Mucosa of descending colon (tissue), 3 donors: ENCODE results near the gene PCDHGA1. TPM values are rescaled to one million over a fixed set of nuclear protein-coding genes. Genes with fewer than 3 reads are reported as not detected.

ENCODE experiments used
- ATAC-seq: fragments of 200-7000 bp; cut with Tn5 transposase; one replicate; pipeline ENCODE4 v1.9.1; 2020; ENCODE audit warnings: mild to moderate bottlenecking, moderate library complexity
- DNase-seq, 3 donors: peaks; one replicate each; pipeline ENCODE4 v3.0.0-alpha.2; 2020
- H3K36me3 ChIP-seq: fragments of 200-600 bp; one replicate; pipeline ENCODE4 v1.8.0; 2021; ENCODE audit warnings: low read depth, mild to moderate bottlenecking
- H3K4me1 ChIP-seq: fragments of 200-600 bp; one replicate; pipeline ENCODE4 v1.8.0; 2021; ENCODE audit warnings: low read depth, mild to moderate bottlenecking
- H3K4me3 ChIP-seq: fragments of 200-600 bp; one replicate; pipeline ENCODE4 v1.8.0; 2021; ENCODE audit warnings: mild to moderate bottlenecking
- H3K9me3 ChIP-seq: fragments of 200-600 bp; one replicate; pipeline ENCODE4 v1.8.0; 2021; ENCODE audit warnings: mild to moderate bottlenecking
- CTCF ChIP-seq: fragments of 200-600 bp; IDR thresholded peaks from one replicate; pipeline ENCODE4 v1.8.0; 2022; ENCODE audit warnings: antibody characterized with exemption, mild to moderate bottlenecking
- intact Hi-C, 2 donors: fragments of 100-400 bp; cut with DNase I in 1 of 2; cut with micrococcal nuclease in 1 of 2; formaldehyde crosslinking; loops; one replicate each; pipeline versions ENCODE4 v1.11.0 to v1.11.1; 2022; cut with DNase I, micrococcal nuclease
- total RNA-seq, 3 donors: library from RNA; stranded (reverse); fragmentation: NEBNext Ultra II Directional in 2 of 3; extraction: Animal tissue kit (Norgen Biotek cat#: 25700) in 2 of 3; gene quantifications; one replicate each; pipeline versions ENCODE4 v1.2.1 to v1.2.4, GENCODE V29; 2021 to 2023
- donor health status: DM: no; HTN: no; CAD: no; lungs with moderate emphysema.
- donor health status: DM: no; HTN: no; CAD: no.
- donor health status: DM: no; HTN: yes; CAD: no.

PCDHGA1 gene
- total RNA-seq, 3 donors from 2014 or later, result 0.35 to 1.6 (median 0.43) TPM

- H3K4me3 ChIP-seq, result no peak overlapping the region
- DNase-seq (no peak), ATAC-seq (no peak)
- H3K36me3 ChIP-seq, result no peaks in the 10 kb centered on the region
- H3K4me1 ChIP-seq, result peaks cover 10% of the 10 kb centered on the region
- no peak for TF ChIP-seq CTCF
- intact Hi-C loops, result no loop called here
- H3K9me3 ChIP-seq, result no peaks in the 10 kb centered on the region
Observed at GRCh38 chr5:141483902-141484301, 153.6 kb downstream of the PCDHGA1 start.

- DNase-seq, result no peak
- ATAC-seq, result no peak
Observed at GRCh38 chr5:141484310-141484640, 154.0 kb downstream of the PCDHGA1 start.

GRCh38 chr5:141484641-141485311, 154.5 kb downstream of the PCDHGA1 start, which contains the start of gene PCDHGC4:
Gene PCDHGC4 (plus strand): TSS chr5:141485030. CDS start chr5:141485174, 144 bp downstream.
- Histone ChIP-seq H3K4me3 (no peak within 1 kb of the TSS), H3K4me1 (peaks cover 8% of the 10 kb centered on the region), H3K36me3 (no peaks in the 10 kb centered on the region), H3K9me3 (no peaks in the 10 kb centered on the region)
- intact Hi-C loops, result no loop called here
- ATAC-seq (peak; percentile 62), DNase-seq (peak in 2 of 3 donors; percentile 11 to 36)
- no peak for TF ChIP-seq CTCF

More at GRCh38 chr5:141484310-141484640, 154.0 kb downstream of the PCDHGA1 start:
- intact Hi-C loops, result no loop called here
- Histone ChIP-seq H3K9me3 (no peaks in the 10 kb centered on the region), H3K4me3 (no peak overlapping the region), H3K36me3 (no peaks in the 10 kb centered on the region), H3K4me1 (peaks cover 10% of the 10 kb centered on the region)
- no peak for TF ChIP-seq CTCF

- no peaks in the 10 kb centered on the region for H3K36me3 ChIP-seq
- DNase-seq (no peak), ATAC-seq (peak; percentile 21)
- intact Hi-C loops, result no loop called here
- H3K4me3 ChIP-seq, result no peak overlapping the region
- no peak for TF ChIP-seq CTCF
- no peaks in the 10 kb centered on the region for H3K9me3 ChIP-seq
- H3K4me1 ChIP-seq, result peaks cover 8% of the 10 kb centered on the region
Observed at GRCh38 chr5:141485321-141486055, 155.2 kb downstream of the PCDHGA1 start.

- intact Hi-C loops, result no loop called here
- ATAC-seq, result no peak
- Histone ChIP-seq H3K9me3 (no peaks in the 10 kb centered on the region), H3K36me3 (no peaks in the 10 kb centered on the region), H3K4me3 (no peak overlapping the region), H3K4me1 (peaks cover 8% of the 10 kb centered on the region)
- TF ChIP-seq CTCF, result no peak
- DNase-seq, result no peak
Observed at GRCh38 chr5:141486091-141486490, 155.8 kb downstream of the PCDHGA1 start.
